Nucleus accumbens (tissue), 56 donors: ENCODE measurements around the gene LGSN.
"Not testable (repeated sequence)": the region's sequence is repeated elsewhere in the genome, so short reads cannot be mapped to it uniquely, and the experiment has no call there.

Experiments
- DNase-seq, 56 donors: peaks; one replicate each; lab custom pipeline; 2025; lab: John Stamatoyannopoulos, UW

Gene LGSN

DNA sequence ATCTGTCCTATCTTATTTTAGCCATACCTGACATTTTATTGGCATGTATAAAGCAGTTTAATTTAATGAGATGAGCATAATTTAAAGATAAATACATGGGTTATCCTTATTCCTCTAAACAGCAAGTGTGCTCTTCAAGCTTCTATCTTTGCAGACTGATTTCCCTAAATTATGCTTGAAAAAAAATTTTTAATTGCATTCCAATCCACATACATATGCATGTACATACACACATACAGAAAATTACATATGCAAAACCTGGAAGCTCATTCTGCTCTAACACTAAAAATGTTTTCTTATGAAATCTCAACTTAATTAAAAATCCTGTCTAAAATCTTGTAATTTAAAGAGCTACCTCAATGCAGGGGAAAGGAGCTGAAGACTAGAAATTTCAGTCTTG is 73.2 kb downstream of the LGSN start:
- no peak for DNase-seq

DNA sequence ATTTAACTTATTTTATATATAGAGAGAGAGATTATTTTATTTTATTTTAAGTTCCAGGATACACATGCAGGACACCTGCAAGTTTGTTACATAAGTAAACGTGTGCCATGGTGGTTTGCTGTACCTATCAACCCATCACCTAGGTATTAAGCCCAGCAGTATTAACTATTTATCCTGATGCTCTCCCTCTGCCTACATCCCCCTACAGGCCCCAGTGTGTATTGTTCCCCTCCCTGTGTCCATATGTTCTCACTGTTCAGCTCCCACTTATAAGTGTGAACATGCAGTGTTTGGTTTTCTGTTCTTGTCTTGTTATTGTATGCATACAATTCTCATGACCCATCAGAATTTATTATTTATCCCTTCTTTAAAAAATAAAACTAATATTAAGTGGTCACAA is 73.9 kb downstream of the LGSN start:
- no peak for DNase-seq

GRCh38 chr6:63245420-63245819 is 74.4 kb downstream of the LGSN start:
- DNase-seq = no peak

- no peak for DNase-seq
Measured at GRCh38 chr6:63236398-63236817, 83.4 kb downstream of the LGSN start.

DNA sequence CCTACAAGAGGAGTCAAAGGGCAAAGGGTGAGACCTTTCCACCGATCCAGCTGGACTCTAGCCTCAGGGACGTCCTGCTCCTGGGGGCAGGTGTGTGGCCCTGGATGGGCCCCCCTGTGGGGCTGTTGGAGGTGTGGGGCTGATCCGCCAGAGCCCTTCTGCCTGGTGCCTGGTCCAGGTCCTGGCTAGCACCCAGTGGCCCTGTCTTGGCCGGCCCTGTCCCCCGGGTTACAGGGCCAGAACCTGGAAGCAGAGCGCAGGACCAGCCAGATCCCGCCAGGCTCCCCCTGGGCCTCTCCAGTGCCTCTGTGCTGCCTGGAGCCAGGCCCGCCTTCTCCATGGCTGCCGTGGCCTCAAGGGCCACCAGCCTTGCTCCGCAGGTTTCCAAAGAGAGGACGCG is 89.3 kb downstream of the LGSN start:
- not testable (repeated sequence) for DNase-seq

GRCh38 chr6:63230027-63230426 is 89.8 kb downstream of the LGSN start:
- not testable (repeated sequence) for DNase-seq

DNA sequence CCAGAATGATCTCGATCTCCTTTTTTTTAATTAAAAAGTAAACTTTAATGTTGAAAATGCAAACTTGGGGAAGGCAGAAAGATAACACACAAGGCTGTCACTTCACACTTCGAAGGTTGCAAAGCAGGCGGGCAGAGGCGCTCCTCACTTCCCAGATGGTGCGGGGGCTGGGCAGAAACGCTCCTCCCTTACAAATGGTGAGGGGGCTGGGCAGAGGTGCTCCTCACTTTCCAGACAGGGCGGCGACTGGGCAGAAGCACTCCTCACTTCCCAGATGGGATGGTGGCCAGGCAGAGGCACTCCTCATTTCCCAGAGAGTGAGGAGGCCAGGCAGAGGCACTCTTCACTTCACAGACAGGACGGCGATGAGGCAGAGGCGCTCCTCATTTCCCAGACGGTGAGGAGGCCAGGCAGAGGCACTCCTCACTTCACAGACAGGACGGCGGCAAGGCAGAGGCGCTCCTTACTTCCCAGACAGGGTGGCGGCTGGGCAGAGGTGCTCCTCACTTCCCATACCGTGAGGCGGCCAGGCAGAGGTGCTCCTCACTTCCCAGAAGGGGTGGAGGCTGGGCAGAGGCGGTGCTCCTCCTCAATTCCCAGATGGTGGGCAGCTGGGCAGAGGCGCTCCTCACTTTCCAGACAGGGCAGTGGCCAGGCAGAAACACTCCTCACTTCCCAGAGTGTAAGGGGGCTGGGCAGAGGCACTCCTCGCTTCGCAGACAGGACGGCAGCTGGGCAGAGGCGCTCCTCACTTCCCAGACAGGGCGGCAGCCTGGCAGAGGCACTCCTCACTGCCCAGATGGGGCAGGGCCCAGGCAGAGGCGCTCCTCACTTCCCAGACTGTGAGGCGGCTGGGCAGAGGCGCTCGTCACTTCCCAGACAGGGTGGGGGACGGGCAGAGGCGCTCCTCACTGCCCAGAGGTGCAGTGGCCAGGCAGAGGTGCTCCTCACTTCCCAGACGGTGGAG is 91.6 kb downstream of the LGSN start:
- not testable (repeated sequence) for DNase-seq

- not testable (repeated sequence) for DNase-seq
Measured at GRCh38 chr6:63225987-63226386, 93.8 kb downstream of the LGSN start.
